NCI-H146 treated with DMSO at 0.1 percent for 48 hours (cell line): ENCODE data around the gene XAB2.
"Not testable (repeated sequence)": the region's sequence is repeated elsewhere in the genome, so short reads cannot be mapped to it uniquely, and the experiment has no call there.

ENCODE experiments used
- DNase-seq: peaks from one replicate; lab custom pipeline; 2025; ENCODE audit not compliant: unreplicated experiment; lab: John Stamatoyannopoulos, UW

The XAB2 gene

DNA sequence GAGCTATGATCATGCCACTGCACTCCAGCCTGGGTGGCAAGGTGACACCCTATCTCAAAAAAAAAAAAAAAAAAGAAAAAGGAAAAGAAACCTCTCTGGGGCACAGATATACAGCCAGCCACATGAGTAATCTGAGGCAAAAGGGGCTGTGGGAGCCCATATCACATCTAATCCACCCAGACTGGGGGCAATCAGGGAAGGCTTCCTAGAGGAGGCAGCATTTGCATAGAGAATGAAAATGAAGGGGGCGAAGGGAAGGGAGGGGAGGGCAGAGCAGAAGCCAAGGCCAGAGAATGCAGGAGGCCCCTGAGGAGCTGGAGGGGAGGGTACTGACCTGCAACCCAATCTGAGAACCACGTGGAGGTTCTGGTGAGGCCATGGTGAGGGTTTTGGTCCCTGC is 20.8 kb upstream of the XAB2 start:
- DNase-seq: no peak

GRCh38 chr19:7648265-7649014 is 19.1 kb upstream of the XAB2 start:
- no peak for DNase-seq

- DNase-seq: no peak
Measured at GRCh38 chr19:7647156-7647555, 17.8 kb upstream of the XAB2 start.

GRCh38 chr19:7646426-7646700 is 17.0 kb upstream of the XAB2 start:
- no peak for DNase-seq

GRCh38 chr19:7645656-7646425 is 16.5 kb upstream of the XAB2 start:
- no peak for DNase-seq

DNA sequence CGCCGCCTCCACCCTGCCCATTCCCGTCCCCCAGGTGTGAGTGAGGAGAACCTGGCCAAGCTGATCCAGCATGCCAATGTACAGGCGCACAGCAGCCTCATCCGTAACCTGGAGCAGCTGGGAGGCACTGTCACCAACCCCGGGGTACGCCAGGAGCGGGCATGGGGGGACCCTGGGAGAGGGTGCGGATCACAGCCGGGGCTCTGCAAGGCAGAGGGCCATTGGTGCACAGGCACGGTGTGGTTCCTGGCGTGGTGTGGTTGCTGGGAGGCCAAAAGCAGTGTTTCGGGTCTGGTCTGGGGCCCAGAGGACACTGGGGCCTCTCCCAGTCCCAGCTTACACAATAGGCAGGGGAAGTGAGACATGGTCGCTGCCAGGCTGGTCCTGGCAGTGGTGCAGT is 15.8 kb upstream of the XAB2 start:
- no peak for DNase-seq

DNA sequence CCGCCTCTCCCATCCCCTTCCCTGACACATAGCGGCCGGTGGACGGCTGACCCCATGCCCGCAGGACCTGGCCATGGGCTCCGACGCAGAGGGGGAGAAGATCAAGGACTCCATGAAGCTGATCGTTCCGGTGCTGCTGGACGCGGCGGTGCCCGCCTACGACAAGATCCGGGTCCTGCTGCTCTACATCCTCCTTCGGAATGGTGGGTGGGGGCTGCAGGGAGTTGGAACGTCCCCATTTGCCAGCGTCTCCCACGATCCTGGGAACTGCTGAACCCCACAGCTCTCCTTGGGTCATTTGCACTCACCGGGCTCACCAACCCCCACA is 15.2 kb upstream of the XAB2 start:
- no peak for DNase-seq

DNA sequence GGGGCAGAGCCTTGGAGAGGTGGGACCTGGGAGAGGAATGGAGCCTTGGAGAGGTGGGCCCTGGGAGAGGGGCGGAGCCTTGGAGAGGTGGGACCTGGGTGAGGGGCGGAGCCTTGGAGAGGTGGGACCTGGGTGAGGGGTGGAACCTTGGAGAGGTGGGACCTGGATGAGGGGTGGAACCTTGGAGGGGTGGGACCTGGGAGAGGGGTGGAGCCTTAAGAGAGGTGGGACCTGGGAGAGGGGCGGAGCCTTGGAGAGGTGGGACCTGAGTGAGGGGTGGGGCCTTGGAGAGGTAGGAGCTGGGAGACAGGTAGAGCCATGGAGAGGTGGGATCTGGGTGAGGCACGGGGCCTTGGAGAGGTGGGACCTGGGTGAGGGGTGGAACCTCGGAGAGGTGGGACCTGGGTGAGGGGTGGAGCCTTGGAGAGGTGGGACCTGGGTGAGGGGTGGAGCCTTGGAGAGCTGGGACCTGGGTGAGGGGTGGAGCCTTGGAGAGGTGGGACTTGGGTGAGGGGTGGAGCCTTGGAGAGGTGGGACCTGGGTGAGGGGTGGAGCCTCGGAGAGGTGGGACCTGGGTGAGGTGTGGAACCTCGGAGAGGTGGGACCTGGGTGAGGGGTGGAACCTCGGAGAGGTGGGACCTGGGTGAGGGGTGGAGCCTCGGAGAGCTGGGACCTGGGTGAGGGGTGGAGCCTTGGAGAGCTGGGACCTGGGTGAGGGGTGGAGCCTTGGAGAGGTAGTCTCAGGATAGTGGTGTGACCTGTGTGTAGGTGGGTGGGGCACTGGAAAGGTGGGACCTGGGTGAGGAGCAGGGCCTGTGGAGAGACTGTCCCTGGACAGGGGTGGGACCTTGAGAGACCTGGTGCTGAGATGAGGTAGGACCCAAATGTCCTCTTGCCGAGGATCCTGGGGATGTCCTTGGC is 14.5 kb upstream of the XAB2 start:
- not testable (repeated sequence) for DNase-seq

DNA sequence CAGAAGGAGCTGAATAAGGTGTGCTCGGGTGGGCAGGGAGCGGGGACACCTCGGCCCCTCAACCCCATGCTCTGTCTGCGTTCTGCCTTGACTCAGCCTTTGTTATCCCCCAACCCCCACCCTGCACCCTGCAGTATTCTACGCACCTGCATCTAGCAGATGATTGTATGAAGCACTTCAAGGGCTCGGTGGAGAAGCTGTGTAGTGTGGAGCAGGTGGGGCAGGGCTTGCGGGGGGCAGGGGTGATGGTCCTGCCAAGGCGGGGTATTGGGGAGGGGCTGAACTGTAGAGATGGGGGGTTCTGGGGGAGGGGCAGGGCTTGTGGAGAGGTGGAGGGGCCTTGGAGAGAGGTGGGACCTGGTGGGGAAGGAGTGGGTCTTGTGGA is 13.7 kb upstream of the XAB2 start:
- no peak for DNase-seq

GRCh38 chr19:7642295-7643030 is 13.1 kb upstream of the XAB2 start:
- DNase-seq: no peak

DNA sequence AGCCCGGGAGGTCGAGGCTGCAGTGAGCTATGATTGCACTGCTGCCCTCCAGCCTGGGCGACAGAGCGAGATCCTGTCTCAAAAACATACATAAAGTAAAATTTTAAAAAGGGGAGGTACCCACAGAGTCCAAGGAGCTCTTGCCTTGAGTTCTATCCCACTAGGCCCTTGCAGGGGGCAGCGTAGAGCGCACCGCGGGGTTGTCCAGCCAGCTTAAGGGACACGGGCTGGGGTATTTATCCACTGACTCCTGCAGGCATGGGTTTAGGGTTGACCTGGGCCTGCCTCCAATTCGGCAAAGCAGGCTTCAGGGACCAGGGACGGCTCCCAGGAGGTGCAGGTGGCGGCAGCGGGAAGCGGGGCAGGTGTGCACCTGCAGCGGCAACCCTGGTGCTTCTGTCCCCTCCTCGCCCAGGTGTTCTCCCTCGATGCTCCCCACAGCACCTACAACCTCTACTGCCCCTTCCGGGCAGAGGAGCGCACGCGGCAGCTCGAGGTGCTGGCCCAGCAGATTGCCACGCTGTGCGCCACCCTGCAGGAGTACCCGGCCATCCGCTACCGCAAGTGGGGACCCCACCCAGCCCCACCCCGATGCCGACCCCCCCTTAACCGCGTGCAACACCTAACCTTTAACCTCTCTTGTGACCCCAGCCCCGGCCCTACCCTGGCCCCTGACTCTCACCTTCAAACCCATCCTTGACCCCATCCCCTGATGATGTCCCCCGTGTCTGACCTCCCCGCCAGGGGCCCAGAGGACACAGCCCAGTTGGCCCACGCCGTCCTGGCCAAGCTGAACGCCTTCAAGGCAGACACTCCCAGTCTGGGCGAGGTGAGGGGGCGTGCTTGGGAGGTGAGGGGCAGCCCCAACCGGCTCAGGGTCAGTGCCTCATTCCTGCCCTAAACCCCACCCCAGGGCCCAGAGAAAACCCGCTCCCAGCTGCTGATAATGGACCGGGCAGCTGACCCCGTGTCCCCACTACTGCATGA is 12.2 kb upstream of the XAB2 start:
- no peak for DNase-seq

- no peak for DNase-seq
Measured at GRCh38 chr19:7640803-7641202, 11.5 kb upstream of the XAB2 start.

DNA sequence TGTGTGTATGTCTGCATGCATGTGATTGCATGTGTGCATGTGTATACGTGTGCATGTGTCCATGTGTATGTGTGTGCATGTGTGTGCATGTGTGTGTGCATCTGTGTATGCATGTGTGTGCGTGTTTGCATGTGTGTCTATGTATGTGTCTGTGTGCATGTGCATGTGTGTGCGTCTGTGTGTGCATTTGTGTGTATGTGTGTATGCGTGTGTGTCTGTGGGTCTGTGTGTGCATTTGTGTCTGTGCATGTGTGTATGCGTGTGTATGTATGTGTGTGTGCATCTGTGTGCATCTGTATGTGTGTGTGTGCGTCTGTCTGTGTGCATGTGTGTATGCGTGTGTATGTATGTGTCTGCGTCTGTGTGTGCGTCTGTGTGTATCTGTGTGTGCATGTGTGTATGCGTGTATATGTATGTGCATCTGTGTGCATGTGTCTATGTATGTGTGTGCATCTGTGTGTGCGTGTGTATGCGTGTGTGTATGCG is 10.6 kb upstream of the XAB2 start:
- DNase-seq: no peak

GRCh38 chr19:7638802-7639465 is 9.6 kb upstream of the XAB2 start:
- DNase-seq: no peak

DNA sequence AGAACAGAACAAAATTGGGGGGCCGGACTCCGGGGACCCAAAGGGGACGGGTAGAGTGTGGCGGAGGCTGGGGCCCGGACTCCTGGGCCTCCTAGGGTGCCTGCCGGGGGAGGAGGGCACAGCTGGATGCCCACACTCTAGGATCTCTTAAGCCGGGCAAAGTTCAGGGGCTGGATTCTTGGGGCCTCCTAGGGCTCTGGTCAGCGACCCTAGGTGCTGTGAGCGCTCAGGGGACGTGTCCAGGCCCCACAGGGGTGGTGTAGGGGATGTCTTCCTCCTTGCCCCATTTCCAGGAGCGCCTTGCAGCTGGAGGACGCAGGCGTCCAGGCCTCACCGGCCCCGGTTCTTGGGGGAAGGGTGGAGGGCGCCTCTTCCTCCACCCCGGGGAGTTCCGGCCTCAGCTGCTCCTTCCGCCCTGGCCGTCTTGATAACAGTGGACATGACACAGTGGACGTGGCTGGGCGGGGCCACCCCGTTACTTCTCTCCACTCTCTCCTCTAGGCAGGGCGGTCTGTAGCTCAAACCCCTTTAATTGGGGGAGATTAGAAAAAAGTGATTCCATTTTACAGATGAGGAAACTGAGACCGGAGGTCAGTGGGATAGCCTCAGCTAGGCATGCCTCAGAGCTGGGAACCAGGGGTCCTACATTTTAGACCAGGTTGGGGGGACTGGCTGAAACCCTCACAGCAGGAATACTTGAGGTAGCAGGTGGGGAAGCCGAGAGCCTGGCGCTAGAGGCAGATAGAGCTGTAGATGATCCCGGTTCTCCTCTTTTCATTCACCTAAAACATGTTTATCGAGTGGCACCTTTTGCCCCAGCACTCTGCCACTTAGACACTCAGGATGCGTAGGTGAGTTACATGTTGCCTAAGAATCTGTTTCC is 8.3 kb upstream of the XAB2 start:
- no peak for DNase-seq

GRCh38 chr19:7636691-7637373 is 7.5 kb upstream of the XAB2 start, which contains the start of gene STXBP2:
STXBP2 (plus strand) TSS chr19:7637110; CDS start chr19:7637150, 40 bp downstream.
- peak; percentile 34 for DNase-seq

DNA sequence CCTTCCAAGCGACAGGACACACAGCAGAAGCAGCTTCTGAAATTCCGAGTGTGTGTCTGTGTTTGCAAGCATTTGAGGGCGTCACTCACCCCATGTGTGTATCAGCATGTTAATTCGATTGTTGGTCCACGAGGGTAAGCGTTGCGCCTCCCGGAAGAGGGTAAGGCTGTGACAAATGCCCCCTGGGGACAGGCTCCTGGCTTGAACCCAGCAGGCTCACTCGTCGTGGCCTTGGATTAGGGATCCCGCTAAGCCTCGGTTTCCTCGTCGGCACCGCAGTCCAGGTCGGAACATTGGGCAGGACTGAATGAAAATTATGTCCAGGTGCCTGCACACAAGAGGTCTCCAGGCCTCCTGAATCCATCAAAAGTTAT is 7.0 kb upstream of the XAB2 start:
- DNase-seq: no peak

DNA sequence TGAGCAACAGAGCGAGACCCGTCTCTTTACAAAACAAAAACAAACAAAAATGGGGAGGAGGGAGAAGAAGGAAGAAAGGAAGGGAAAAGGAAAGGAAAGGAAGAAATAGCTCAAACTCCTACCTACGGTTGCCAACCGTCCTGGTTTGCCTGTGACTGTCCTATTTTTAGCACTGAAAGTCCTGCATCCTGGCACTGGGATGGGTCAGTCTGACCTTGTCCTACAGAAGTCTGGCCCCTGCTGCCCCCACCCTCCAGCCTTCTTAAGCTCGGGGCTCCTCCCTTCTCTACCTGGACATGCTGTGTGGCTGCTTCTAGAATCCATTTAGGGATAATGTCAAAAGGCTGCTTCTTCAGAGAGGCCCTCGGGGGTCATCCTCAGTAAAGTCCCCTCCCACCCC is 6.3 kb upstream of the XAB2 start:
- no peak for DNase-seq
